Erythroblast (primary cell): ENCODE results near the gene FAM149A.

Source experiments
- GATA1 ChIP-seq: IDR thresholded peaks from 2 replicates; pipeline ENCODE4 v1.6.1; 2011; ENCODE audit warnings: low read depth, mild to moderate bottlenecking, control low read depth, low read length, moderate library complexity
- POLR2A ChIP-seq: IDR thresholded peaks from 2 replicates; pipeline ENCODE4 v1.6.1; 2011; ENCODE audit warnings: mild to moderate bottlenecking, low read length

DNA sequence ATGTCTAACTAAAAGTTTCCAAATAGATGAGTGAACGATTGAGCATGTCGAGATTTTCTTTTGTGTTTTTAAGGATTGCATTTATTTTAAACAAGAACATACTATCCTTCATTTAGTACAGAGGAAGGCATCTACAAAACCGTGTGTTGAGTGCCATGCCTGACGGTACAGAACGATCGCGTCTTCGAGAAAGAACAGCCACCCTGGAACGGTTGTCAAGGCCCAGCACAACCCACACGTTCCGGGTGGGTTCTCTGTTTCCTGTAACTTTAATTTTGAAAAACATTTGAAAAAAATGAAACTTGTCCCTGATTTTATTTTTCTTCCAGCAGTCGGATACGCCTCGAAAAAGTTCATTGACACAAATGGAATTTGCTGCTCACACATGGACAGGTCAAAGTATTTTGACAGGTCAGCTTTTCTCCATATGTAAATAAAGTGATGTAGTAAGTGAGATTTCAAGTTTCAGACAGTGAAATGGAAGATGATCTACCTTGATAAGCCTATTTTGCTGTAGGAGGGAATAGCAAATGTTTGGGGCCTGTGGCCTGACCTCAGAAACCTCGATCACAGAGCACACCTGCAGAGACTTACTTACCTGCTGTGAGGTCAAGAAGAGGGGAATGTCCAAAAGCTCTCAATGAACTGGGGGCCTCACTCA lies 62.5 kb downstream of the FAM149A start:
- no peak for TF ChIP-seq POLR2A
- TF ChIP-seq GATA1: no peak
